ENCODE results near the gene PHC2. TPM values are rescaled to one million over a fixed set of nuclear protein-coding genes. Genes with fewer than 3 reads are reported as not detected.

Gene PHC2
- total RNA-seq, 2 experiments from 2014 or later, result 34.0 to 35.0 TPM

- Histone ChIP-seq H3K4me3 (ENCODE audit: low read depth, low read length, poor library complexity, severe bottlenecking) (no peak overlapping the region), H3K9me3 (ENCODE audit: low read length) (no peaks in the 10 kb centered on the region), H2AFZ (ENCODE audit: low read length) (no peak overlapping the region), H4K20me1 (ENCODE audit: insufficient read depth, low read length) (no peaks in the 10 kb centered on the region), H3K4me2 (ENCODE audit: low read length) (no peak overlapping the region), H3K27ac (ENCODE audit: low read depth, low read length, poor library complexity, severe bottlenecking) (no peak overlapping the region), H3K79me2 (ENCODE audit: insufficient read depth, low read depth, low read length) (no peaks in the 10 kb centered on the region), H3K36me3 (ENCODE audit: insufficient read depth, low read length) (no peaks in the 10 kb centered on the region), H3K4me1 (ENCODE audit: insufficient read depth, low read length, poor library complexity, severe bottlenecking) (peaks cover 5% of the 10 kb centered on the region), H3K9me2 (ENCODE audit: insufficient read depth, low read length) (no peaks in the 10 kb centered on the region)
- intact Hi-C loops (cut with micrococcal nuclease; ENCODE audit: unreplicated experiment), result no loop called here
- ChIA-PET POLR2A (no interaction called here), CTCF (ENCODE audit: unreplicated experiment) (no interaction called here)
- DNase-seq (ENCODE audit: low spot score), result no peak
- TF ChIP-seq, protein P1, sequence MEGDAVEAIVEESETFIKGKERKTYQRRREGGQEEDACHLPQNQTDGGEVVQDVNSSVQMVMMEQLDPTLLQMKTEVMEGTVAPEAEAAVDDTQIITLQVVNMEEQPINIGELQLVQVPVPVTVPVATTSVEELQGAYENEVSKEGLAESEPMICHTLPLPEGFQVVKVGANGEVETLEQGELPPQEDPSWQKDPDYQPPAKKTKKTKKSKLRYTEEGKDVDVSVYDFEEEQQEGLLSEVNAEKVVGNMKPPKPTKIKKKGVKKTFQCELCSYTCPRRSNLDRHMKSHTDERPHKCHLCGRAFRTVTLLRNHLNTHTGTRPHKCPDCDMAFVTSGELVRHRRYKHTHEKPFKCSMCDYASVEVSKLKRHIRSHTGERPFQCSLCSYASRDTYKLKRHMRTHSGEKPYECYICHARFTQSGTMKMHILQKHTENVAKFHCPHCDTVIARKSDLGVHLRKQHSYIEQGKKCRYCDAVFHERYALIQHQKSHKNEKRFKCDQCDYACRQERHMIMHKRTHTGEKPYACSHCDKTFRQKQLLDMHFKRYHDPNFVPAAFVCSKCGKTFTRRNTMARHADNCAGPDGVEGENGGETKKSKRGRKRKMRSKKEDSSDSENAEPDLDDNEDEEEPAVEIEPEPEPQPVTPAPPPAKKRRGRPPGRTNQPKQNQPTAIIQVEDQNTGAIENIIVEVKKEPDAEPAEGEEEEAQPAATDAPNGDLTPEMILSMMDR (conservative IDR thresholded peaks at IDR 0.05; ENCODE audit: low read length), result no peak
- TF ChIP-seq EZH2phosphoT487 (IDR thresholded peaks at IDR 0.05; ENCODE audit: borderline replicate concordance, low read depth, low read length), result no peak
- no TSS peak for BruUV-seq (replicated peaks)
Measured at GRCh38 chr1:33426916-33427315, 4.0 kb downstream of the PHC2 start.

DNA sequence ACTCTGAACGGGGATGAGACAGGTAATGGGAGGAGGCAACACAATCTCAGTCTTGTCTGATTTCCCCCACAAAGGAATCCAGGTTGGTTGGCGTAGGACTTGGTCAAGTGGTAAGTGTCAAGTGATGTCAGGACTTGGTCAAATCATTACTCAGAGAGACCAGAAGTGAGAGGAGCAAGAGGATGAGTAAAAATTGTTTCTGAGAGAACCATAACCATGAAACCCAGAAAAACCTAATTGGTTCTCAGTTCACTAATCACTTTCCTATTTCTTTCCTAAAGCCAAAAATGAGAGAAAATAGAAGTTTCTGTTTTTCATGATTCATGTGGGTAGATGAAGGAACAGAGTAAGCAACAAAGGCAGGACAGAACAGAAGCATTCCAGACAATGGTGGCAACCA lies 5.0 kb downstream of the PHC2 start:
- H2AFZ ChIP-seq (ENCODE audit: low read length), result no peak overlapping the region
- H3K27ac ChIP-seq (ENCODE audit: low read depth, low read length, poor library complexity, severe bottlenecking), result no peak overlapping the region
- TF ChIP-seq, protein P1 (conservative IDR thresholded peaks at IDR 0.05; ENCODE audit: low read length), result no peak
- no peak for TF ChIP-seq EZH2phosphoT487 (IDR thresholded peaks at IDR 0.05; ENCODE audit: borderline replicate concordance, low read depth, low read length)
- H3K4me1 ChIP-seq (ENCODE audit: insufficient read depth, low read length, poor library complexity, severe bottlenecking), result no peaks in the 10 kb centered on the region
- no peak overlapping the region for H3K4me3 ChIP-seq (ENCODE audit: low read depth, low read length, poor library complexity, severe bottlenecking)
- H3K4me2 ChIP-seq (ENCODE audit: low read length), result no peak overlapping the region
- intact Hi-C loops (cut with micrococcal nuclease; ENCODE audit: unreplicated experiment), result no loop called here
- H3K9me2 ChIP-seq (ENCODE audit: insufficient read depth, low read length), result no peaks in the 10 kb centered on the region
- ChIA-PET POLR2A (no interaction called here), CTCF (ENCODE audit: unreplicated experiment) (no interaction called here)
- no peaks in the 10 kb centered on the region for H3K9me3 ChIP-seq (ENCODE audit: low read length)
- BruUV-seq (replicated peaks), result no TSS peak
- H3K79me2 ChIP-seq (ENCODE audit: insufficient read depth, low read depth, low read length), result no peaks in the 10 kb centered on the region
- no peak for DNase-seq (ENCODE audit: low spot score)
- no peaks in the 10 kb centered on the region for H3K36me3 ChIP-seq (ENCODE audit: insufficient read depth, low read length)
- no peaks in the 10 kb centered on the region for H4K20me1 ChIP-seq (ENCODE audit: insufficient read depth, low read length)

- Histone ChIP-seq H3K27ac (ENCODE audit: low read depth, low read length, poor library complexity, severe bottlenecking) (no peak overlapping the region), H3K9me2 (ENCODE audit: insufficient read depth, low read length) (no peaks in the 10 kb centered on the region), H3K4me3 (ENCODE audit: low read depth, low read length, poor library complexity, severe bottlenecking) (no peak overlapping the region), H3K79me2 (ENCODE audit: insufficient read depth, low read depth, low read length) (no peaks in the 10 kb centered on the region), H4K20me1 (ENCODE audit: insufficient read depth, low read length) (no peaks in the 10 kb centered on the region), H3K4me1 (ENCODE audit: insufficient read depth, low read length, poor library complexity, severe bottlenecking) (no peaks in the 10 kb centered on the region), H2AFZ (ENCODE audit: low read length) (no peak overlapping the region), H3K36me3 (ENCODE audit: insufficient read depth, low read length) (no peaks in the 10 kb centered on the region), H3K9me3 (ENCODE audit: low read length) (no peaks in the 10 kb centered on the region), H3K4me2 (ENCODE audit: low read length) (no peak overlapping the region)
- ChIA-PET POLR2A (no interaction called here), CTCF (ENCODE audit: unreplicated experiment) (no interaction called here)
- no TSS peak for BruUV-seq (replicated peaks)
- DNase-seq (ENCODE audit: low spot score), result no peak
- TF ChIP-seq, protein P1 (conservative IDR thresholded peaks at IDR 0.05; ENCODE audit: low read length), result no peak
- TF ChIP-seq EZH2phosphoT487 (IDR thresholded peaks at IDR 0.05; ENCODE audit: borderline replicate concordance, low read depth, low read length), result no peak
- intact Hi-C loops (cut with micrococcal nuclease; ENCODE audit: unreplicated experiment), result no loop called here
Measured at GRCh38 chr1:33424610-33425009, 6.3 kb downstream of the PHC2 start.

Data from OCI-LY7 (cell line).